Suprapubic skin (tissue), 3 donors: ENCODE measurements around the gene PDGFRA.

Experiments
- CTCF ChIP-seq, 2 donors: fragments of 200-600 bp in 1 of 2; fragments of 450-650 bp in 1 of 2; sonication (generic) in 1 of 2; IDR thresholded peaks; one replicate each; pipeline ENCODE4 v1.5.1; 2016 to 2019; ENCODE audit warnings: antibody characterized with exemption in 2 of 2, mild to moderate bottlenecking in 1 of 2, moderate library complexity in 1 of 2
- EP300 ChIP-seq: sonication (generic); formaldehyde crosslinking; IDR thresholded peaks from one replicate; pipeline ENCODE4 v1.6.1; 2017; ENCODE audit warnings: antibody characterized with exemption
- POLR2A ChIP-seq, 2 donors: fragments of 450-650 bp; IDR thresholded peaks; one replicate each; pipeline ENCODE4 v1.6.1; 2017; ENCODE audit warnings: antibody characterized with exemption in 2 of 2, mild to moderate bottlenecking in 2 of 2, moderate library complexity in 2 of 2

GRCh38 chr4:54332542-54332941 is 103.4 kb downstream of the PDGFRA start:
- TF ChIP-seq EP300 (no peak), CTCF (IDR thresholded peaks at IDR 0.05) (no peak), POLR2A (IDR thresholded peaks at IDR 0.05) (no peak)
